Measurements from ENCODE around the gene NR1D1.

NR1D1 gene

DNA sequence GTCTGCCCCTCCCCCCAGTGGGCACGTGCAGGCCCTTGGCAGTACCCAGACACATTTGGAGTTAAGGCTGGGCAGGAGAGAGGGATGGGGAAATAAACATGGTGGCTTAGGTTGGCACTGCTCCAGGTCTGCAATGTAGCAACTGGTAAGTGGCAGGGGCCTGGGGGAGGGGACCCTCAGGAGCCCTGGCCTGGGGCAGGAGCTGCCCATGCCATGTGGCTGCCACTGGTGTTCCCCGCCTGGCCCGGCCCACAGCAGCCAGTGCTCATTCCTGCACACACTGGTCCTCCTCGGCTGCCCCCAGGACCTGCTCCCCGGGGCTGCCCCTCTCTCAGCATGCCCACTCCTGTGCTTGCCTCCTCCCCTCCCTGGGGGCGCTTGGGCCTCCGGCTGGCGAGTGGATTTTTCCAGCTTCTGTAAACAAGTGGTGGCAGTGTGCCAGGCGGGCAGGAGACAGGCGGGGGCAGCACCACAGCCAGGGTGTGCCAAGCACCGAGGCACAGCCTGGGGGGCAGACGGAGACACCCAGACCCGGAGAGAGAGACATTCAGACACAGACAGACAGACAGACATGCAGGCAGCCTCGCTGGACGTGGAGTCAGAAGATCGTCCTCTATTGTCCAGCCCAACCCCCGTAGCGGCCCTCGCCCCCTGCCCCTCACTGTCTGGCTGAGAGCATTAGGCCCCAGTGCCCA, 28.2 kb downstream of the NR1D1 start:
- CTCF ChIA-PET: interaction anchor here (2.1 kb wide), 1 partner anchor 10 kb away, joined by 5 read pairs; the partner anchor contains the start of gene THRA
- POLR2A ChIA-PET: interaction anchor here (1.1 to 2.2 kb wide), 2 partner anchors 8 to 18 kb away, joined by 4 to 10 read pairs; partner anchors contain the start of genes MED24 and THRA
- TF ChIP-seq LEF1 (IDR thresholded peaks at IDR 0.05; ENCODE audit: borderline replicate concordance): no peak
- TF ChIP-seq ZNF384 (IDR thresholded peaks at IDR 0.05): no peak
- TF ChIP-seq SP1 (IDR thresholded peaks at IDR 0.05): no peak
- TF ChIP-seq, protein P1, sequence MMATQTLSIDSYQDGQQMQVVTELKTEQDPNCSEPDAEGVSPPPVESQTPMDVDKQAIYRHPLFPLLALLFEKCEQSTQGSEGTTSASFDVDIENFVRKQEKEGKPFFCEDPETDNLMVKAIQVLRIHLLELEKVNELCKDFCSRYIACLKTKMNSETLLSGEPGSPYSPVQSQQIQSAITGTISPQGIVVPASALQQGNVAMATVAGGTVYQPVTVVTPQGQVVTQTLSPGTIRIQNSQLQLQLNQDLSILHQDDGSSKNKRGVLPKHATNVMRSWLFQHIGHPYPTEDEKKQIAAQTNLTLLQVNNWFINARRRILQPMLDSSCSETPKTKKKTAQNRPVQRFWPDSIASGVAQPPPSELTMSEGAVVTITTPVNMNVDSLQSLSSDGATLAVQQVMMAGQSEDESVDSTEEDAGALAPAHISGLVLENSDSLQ (IDR thresholded peaks at IDR 0.05): no peak
- DNase-seq (ENCODE audit: extremely low spot score): no peak

DNA sequence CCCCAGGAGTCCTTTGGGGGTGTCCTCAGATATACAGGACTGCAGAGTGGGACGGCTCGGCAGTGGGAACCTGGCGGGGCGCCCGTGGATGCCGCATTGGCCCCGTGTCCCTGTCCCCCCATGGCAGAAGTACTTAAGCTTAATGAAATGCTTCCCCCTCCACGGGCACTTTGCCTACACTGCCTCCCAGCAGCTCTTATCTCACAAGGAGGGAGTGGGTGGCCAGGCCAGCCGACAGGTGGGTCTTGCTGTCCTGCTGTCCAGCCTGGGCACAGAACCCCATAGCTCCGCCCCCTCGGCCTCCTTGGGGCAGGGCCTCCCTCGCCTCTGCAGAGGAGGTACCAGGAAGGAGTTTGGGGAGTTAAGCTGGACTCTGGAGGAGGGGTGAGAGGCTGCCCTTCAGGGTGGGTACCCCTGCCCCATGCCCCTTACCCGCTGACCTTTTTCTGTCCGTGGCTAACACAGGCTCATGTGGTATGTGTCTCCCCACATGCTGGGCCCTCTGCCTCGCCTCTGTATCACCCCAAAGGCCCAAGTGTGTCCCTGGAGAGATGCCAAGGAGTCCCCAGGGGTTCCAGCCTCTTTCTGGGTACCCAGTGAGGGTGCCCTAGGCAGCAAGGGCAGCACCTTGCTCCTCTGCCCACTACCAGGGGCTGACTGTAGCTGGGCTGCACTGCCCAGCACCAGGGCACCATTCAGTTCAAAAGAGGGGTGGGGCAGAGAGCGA, 28.9 kb downstream of the NR1D1 start:
- TF ChIP-seq SUZ12 (IDR thresholded peaks at IDR 0.05) (no peak), BHLHE40 (IDR thresholded peaks at IDR 0.05; ENCODE audit: borderline replicate concordance) (no peak)
- TF ChIP-seq, protein P1 (IDR thresholded peaks at IDR 0.05): no peak
- DNase-seq (ENCODE audit: extremely low spot score): no peak
- CTCF ChIA-PET: no interaction called here
- POLR2A ChIA-PET: interaction anchor here (1.1 to 1.2 kb wide), 2 partner anchors 17 to 26 kb away, joined by 3 to 4 read pairs; partner anchors contain the start of gene MED24

DNA sequence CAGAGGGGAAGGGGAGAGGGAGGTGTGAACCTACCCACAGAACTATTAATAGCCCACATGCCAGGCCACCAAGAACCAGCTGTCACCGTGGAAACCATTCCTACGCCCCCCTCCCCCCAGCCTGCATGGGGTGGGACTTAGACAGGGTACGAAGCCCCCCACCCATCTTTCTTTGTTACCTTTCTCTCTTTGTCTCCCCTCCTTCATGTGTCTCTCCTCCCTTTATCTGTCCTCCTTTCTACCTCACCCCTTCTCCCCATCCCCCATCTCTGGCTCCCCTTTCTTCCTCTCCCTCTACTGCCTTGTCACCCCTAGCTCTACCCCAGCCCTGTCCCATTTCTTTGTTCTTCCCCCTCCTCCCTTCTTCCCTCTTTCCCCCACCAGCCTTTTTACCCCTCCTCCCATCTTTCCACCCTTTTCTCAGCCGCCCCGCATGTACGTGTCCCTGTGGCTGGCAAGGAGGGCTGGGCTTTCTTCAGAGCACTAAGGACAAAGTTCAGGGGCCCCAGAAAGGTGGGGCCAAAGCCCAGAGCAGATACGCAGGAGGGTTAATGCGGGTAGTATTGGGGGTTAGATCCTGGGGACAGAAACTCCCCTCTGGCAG, 29.6 kb downstream of the NR1D1 start:
- CTCF ChIA-PET: no interaction called here

DNA sequence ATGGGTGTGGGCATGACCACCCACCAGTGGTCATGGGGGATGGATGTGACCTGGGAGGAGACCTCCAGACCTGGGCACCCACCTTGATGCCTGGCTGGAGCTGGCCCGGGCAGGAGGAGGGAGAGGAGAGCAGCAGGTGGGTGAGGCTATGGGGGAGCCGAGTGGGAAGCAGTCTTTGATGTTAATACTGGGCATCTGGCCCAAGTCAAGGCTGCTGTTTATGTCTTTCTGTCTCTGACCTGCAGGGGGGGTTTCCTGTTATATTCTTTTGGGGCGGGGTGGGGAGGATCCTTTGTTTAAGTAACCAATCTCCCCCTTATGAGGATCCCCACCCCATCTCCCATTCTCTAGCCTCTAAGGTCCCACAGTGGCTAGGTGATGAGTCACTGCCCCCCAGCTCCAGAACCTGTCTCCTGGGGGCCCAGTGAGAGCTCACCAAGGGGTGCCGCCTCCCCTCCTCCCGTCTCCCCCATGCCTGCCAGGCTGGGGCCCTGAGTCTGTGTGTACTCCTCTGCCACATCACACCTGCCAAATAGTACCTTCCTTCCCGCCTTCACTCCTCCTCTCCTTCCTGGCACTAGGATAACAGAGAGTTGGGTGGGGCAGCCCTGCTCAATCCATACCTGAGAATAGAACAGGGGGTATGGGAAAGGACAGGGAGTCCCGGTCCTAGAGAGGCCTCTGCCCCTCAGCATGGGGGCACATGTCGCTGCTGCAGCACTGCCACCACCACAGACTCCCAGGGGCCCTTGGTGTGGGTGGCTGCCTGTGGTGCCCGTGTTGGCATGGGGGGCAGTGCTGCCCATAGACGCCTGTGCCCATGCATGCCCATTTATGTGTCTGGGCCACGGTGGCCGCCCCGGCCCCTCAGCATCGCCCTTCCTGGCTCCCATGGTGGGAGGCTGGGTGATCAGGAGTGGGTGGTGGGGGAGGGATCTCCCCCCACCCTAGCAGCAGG, 30.4 kb downstream of the NR1D1 start:
- POLR2A ChIA-PET: interaction anchor here (0.7 to 1.7 kb wide), 3 partner anchors 15 to 90 kb away, joined by 3 to 15 read pairs (median 3); partner anchors contain the start of genes MED24 and PSMD3
- DNase-seq (ENCODE audit: extremely low spot score): no peak

More for the DNA sequence above, 29.6 kb downstream of the NR1D1 start:
- POLR2A ChIA-PET: interaction anchor here (1.1 to 1.2 kb wide), 2 partner anchors 17 to 26 kb away, joined by 3 to 4 read pairs; partner anchors contain the start of gene MED24
- TF ChIP-seq CTBP1 (IDR thresholded peaks at IDR 0.05; ENCODE audit: borderline replicate concordance): no peak
- TF ChIP-seq LEF1 (IDR thresholded peaks at IDR 0.05; ENCODE audit: borderline replicate concordance): no peak
- TF ChIP-seq SP1 (IDR thresholded peaks at IDR 0.05): no peak
- TF ChIP-seq ARNT (IDR thresholded peaks at IDR 0.05): no peak
- TF ChIP-seq FOXM1 (IDR thresholded peaks at IDR 0.05; ENCODE audit: borderline replicate concordance): no peak
- TF ChIP-seq NFRKB (IDR thresholded peaks at IDR 0.05): no peak
- TF ChIP-seq, protein P1 (IDR thresholded peaks at IDR 0.05): no peak
- TF ChIP-seq ELF4 (IDR thresholded peaks at IDR 0.05): no peak
- TF ChIP-seq FOXA1 (IDR thresholded peaks at IDR 0.05): no peak
- TF ChIP-seq SUZ12 (IDR thresholded peaks at IDR 0.05): no peak
- no peak for TF ChIP-seq FOXK2 (IDR thresholded peaks at IDR 0.05)
- no peak for TF ChIP-seq TARDBP (IDR thresholded peaks at IDR 0.05)
- no peak for TF ChIP-seq BHLHE40 (IDR thresholded peaks at IDR 0.05; ENCODE audit: borderline replicate concordance)
- no peak for TF ChIP-seq L3MBTL2 (conservative IDR thresholded peaks at IDR 0.05)
- no peak for TF ChIP-seq ZNF384 (IDR thresholded peaks at IDR 0.05)
- no peak for TF ChIP-seq HDGF (IDR thresholded peaks at IDR 0.05; ENCODE audit: borderline replicate concordance)
- DNase-seq (ENCODE audit: extremely low spot score): no peak

More for the DNA sequence above, 30.4 kb downstream of the NR1D1 start:
- TF ChIP-seq FOXM1 (IDR thresholded peaks at IDR 0.05; ENCODE audit: borderline replicate concordance) (no peak), BHLHE40 (IDR thresholded peaks at IDR 0.05; ENCODE audit: borderline replicate concordance) (no peak), NFRKB (IDR thresholded peaks at IDR 0.05) (no peak), SUZ12 (IDR thresholded peaks at IDR 0.05) (no peak), FOXA1 (IDR thresholded peaks at IDR 0.05) (no peak), ZNF384 (IDR thresholded peaks at IDR 0.05) (no peak), CTBP1 (IDR thresholded peaks at IDR 0.05; ENCODE audit: borderline replicate concordance) (no peak), L3MBTL2 (conservative IDR thresholded peaks at IDR 0.05) (no peak), HDGF (IDR thresholded peaks at IDR 0.05; ENCODE audit: borderline replicate concordance) (no peak), TARDBP (IDR thresholded peaks at IDR 0.05) (no peak), FOXK2 (IDR thresholded peaks at IDR 0.05) (no peak), ARNT (IDR thresholded peaks at IDR 0.05) (no peak), SP1 (IDR thresholded peaks at IDR 0.05) (no peak), LEF1 (IDR thresholded peaks at IDR 0.05; ENCODE audit: borderline replicate concordance) (no peak), ELF4 (IDR thresholded peaks at IDR 0.05) (no peak)
- TF ChIP-seq, protein P1 (IDR thresholded peaks at IDR 0.05): no peak
- CTCF ChIA-PET: interaction anchor here (1.1 to 1.2 kb wide), 2 partner anchors 16 to 42 kb away, joined by 3 to 4 read pairs; no protein-coding TSS in a partner anchor
